ENCODE results near the gene CSN3. TPM values are rescaled to one million over a fixed set of nuclear protein-coding genes. Genes with fewer than 3 reads are reported as not detected.

CSN3 gene
- total RNA-seq, 1 donor from 2014 or later, result not detected

DNA sequence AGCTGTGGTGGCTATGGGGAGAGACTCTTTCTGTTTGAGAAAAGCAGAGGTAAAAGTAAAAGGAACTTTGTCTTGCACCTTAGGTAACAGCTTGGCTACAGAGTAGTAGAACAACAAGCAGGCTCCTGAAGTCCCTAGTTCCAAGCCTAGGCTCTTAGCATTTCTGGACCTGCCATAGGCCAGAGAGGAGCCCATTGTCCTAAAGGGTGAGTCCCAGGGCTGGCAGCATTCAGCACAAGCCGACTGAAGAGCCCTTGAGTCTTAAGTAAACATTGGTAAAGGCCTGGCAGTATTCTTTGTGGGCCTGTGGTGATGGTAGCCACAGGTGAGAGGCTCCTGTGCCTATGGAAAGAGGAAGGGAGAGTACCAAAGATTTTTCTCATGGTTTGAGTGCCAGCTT, 38.2 kb downstream of the CSN3 start:
- Histone ChIP-seq H3K27ac (ENCODE audit: low read depth, low read length) (no peak overlapping the region), H3K4me2 (ENCODE audit: low read length) (no peak overlapping the region), H3K9ac (ENCODE audit: low read length) (no peak overlapping the region), H3K4me1 (ENCODE audit: insufficient read depth, low read length) (no peaks in the 10 kb centered on the region), H3K79me2 (ENCODE audit: insufficient read depth, low read length) (no peaks in the 10 kb centered on the region), H4K20me1 (ENCODE audit: insufficient read depth, low read length) (no peaks in the 10 kb centered on the region), H2AFZ (ENCODE audit: low read depth, low read length) (no peak overlapping the region), H3K9me3 (ENCODE audit: insufficient read depth, low read depth, low read length) (peaks cover 3% of the 10 kb centered on the region), H3K36me3 (ENCODE audit: insufficient read depth, low read length) (no peaks in the 10 kb centered on the region), H3K27me3 (ENCODE audit: insufficient read depth, low read length) (no peaks in the 10 kb centered on the region), H3K4me3 (ENCODE audit: insufficient read depth, low read depth, low read length) (no peak overlapping the region)
- H3K9me3 Mint-ChIP-seq (ENCODE audit: unreplicated experiment), result no peaks in the 10 kb centered on the region
- FAIRE-seq (no peak), DNase-seq (ENCODE audit: low read depth) (no peak)
- H3K4me3 Mint-ChIP-seq (ENCODE audit: unreplicated experiment), result no peak overlapping the region
- no peak for TF ChIP-seq EZH2 (IDR thresholded peaks at IDR 0.05; ENCODE audit: insufficient read depth, low read length)
- TF ChIP-seq, protein P1, sequence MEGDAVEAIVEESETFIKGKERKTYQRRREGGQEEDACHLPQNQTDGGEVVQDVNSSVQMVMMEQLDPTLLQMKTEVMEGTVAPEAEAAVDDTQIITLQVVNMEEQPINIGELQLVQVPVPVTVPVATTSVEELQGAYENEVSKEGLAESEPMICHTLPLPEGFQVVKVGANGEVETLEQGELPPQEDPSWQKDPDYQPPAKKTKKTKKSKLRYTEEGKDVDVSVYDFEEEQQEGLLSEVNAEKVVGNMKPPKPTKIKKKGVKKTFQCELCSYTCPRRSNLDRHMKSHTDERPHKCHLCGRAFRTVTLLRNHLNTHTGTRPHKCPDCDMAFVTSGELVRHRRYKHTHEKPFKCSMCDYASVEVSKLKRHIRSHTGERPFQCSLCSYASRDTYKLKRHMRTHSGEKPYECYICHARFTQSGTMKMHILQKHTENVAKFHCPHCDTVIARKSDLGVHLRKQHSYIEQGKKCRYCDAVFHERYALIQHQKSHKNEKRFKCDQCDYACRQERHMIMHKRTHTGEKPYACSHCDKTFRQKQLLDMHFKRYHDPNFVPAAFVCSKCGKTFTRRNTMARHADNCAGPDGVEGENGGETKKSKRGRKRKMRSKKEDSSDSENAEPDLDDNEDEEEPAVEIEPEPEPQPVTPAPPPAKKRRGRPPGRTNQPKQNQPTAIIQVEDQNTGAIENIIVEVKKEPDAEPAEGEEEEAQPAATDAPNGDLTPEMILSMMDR (IDR thresholded peaks at IDR 0.05; ENCODE audit: insufficient read depth, low read depth, low read length), result no peak
- no peaks in the 10 kb centered on the region for H3K36me3 Mint-ChIP-seq (ENCODE audit: low read depth, unreplicated experiment)
- no peaks in the 10 kb centered on the region for H3K4me1 Mint-ChIP-seq (ENCODE audit: low read depth, unreplicated experiment)
- H3K27ac Mint-ChIP-seq (ENCODE audit: unreplicated experiment), result no peak overlapping the region
- H3K27me3 Mint-ChIP-seq (ENCODE audit: low read depth, unreplicated experiment), result no peaks in the 10 kb centered on the region

DNA sequence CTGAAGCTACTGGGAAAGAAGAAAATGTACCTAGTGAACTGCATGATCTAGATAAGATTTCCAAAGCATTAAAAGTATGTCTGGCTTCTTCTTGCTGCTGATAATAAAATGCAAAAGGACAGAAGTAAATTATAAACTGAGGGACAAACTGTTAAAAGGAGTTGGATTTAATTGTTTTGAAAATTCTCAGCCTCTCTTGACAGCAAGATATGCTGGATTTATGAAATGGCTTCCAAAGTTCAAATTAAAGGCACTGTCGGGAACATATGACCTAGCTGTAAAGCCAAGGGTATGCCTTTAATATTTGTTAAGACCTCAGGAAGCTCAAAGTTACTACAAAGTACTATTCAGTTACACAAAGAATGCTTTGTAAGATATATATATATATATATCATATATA, 46.3 kb downstream of the CSN3 start:
- H3K27ac ChIP-seq (ENCODE audit: low read depth, low read length), result no peak overlapping the region
- Mint-ChIP-seq H3K27ac (ENCODE audit: unreplicated experiment) (no peak overlapping the region), H3K36me3 (ENCODE audit: low read depth, unreplicated experiment) (no peaks in the 10 kb centered on the region), H3K4me3 (ENCODE audit: unreplicated experiment) (no peak overlapping the region), H3K9me3 (ENCODE audit: unreplicated experiment) (no peaks in the 10 kb centered on the region), H3K4me1 (ENCODE audit: low read depth, unreplicated experiment) (no peaks in the 10 kb centered on the region), H3K27me3 (ENCODE audit: low read depth, unreplicated experiment) (no peaks in the 10 kb centered on the region)
- no peaks in the 10 kb centered on the region for H3K27me3 ChIP-seq (ENCODE audit: insufficient read depth, low read length)
- H3K79me2 ChIP-seq (ENCODE audit: insufficient read depth, low read length), result no peaks in the 10 kb centered on the region
- TF ChIP-seq EZH2 (IDR thresholded peaks at IDR 0.05; ENCODE audit: insufficient read depth, low read length), result no peak
- TF ChIP-seq, protein P1 (IDR thresholded peaks at IDR 0.05; ENCODE audit: insufficient read depth, low read depth, low read length), result no peak
- H3K9me3 ChIP-seq (ENCODE audit: insufficient read depth, low read depth, low read length), result no peaks in the 10 kb centered on the region
- FAIRE-seq (no peak), DNase-seq (ENCODE audit: low read depth) (no peak)
- H3K9ac ChIP-seq (ENCODE audit: low read length), result no peak overlapping the region
- H4K20me1 ChIP-seq (ENCODE audit: insufficient read depth, low read length), result no peaks in the 10 kb centered on the region
- H3K4me3 ChIP-seq (ENCODE audit: insufficient read depth, low read depth, low read length), result no peak overlapping the region
- H3K36me3 ChIP-seq (ENCODE audit: insufficient read depth, low read length), result no peaks in the 10 kb centered on the region
- H3K4me2 ChIP-seq (ENCODE audit: low read length), result no peak overlapping the region
- no peaks in the 10 kb centered on the region for H3K4me1 ChIP-seq (ENCODE audit: insufficient read depth, low read length)
- H2AFZ ChIP-seq (ENCODE audit: low read depth, low read length), result no peak overlapping the region

DNA sequence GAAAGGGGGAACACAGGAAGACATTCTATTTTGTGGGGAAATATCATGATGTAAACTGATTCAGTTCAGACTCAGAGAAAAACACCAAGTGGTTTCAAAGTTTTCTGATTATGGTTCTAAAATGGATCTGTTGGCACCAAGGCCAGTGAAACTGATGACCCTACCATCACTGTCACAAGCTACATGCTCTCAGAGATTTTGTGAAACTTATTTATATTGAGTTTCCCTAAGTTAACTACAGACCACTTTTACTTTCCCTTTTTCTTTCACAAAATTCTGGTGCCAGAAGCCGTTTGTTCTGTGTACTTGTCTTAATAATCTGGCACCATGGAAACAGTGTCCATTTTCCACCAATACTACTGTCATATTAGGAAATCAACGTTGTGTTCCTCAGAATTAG, 48.9 kb downstream of the CSN3 start:
- TF ChIP-seq, protein P1 (IDR thresholded peaks at IDR 0.05; ENCODE audit: insufficient read depth, low read depth, low read length), result no peak
- no peak for TF ChIP-seq EZH2 (IDR thresholded peaks at IDR 0.05; ENCODE audit: insufficient read depth, low read length)
- H3K4me1 Mint-ChIP-seq (ENCODE audit: low read depth, unreplicated experiment), result no peaks in the 10 kb centered on the region
- no peak overlapping the region for H3K4me3 Mint-ChIP-seq (ENCODE audit: unreplicated experiment)
- H3K27ac ChIP-seq (ENCODE audit: low read depth, low read length), result no peak overlapping the region
- no peaks in the 10 kb centered on the region for H3K36me3 Mint-ChIP-seq (ENCODE audit: low read depth, unreplicated experiment)
- H3K9ac ChIP-seq (ENCODE audit: low read length), result no peak overlapping the region
- H3K9me3 Mint-ChIP-seq (ENCODE audit: unreplicated experiment), result no peaks in the 10 kb centered on the region
- H3K9me3 ChIP-seq (ENCODE audit: insufficient read depth, low read depth, low read length), result no peaks in the 10 kb centered on the region
- H3K27me3 Mint-ChIP-seq (ENCODE audit: low read depth, unreplicated experiment), result no peaks in the 10 kb centered on the region
- H3K27ac Mint-ChIP-seq (ENCODE audit: unreplicated experiment), result no peak overlapping the region
- H3K4me2 ChIP-seq (ENCODE audit: low read length), result no peak overlapping the region
- FAIRE-seq, result no peak
- no peak overlapping the region for H3K4me3 ChIP-seq (ENCODE audit: insufficient read depth, low read depth, low read length)
- DNase-seq (ENCODE audit: low read depth), result no peak
- no peaks in the 10 kb centered on the region for H3K36me3 ChIP-seq (ENCODE audit: insufficient read depth, low read length)
- H3K79me2 ChIP-seq (ENCODE audit: insufficient read depth, low read length), result no peaks in the 10 kb centered on the region
- H3K27me3 ChIP-seq (ENCODE audit: insufficient read depth, low read length), result no peaks in the 10 kb centered on the region
- H3K4me1 ChIP-seq (ENCODE audit: insufficient read depth, low read length), result no peaks in the 10 kb centered on the region
- no peak overlapping the region for H2AFZ ChIP-seq (ENCODE audit: low read depth, low read length)
- H4K20me1 ChIP-seq (ENCODE audit: insufficient read depth, low read length), result no peaks in the 10 kb centered on the region

Measured in astrocyte (in vitro differentiated cells and primary cell).